Panc1 (cell line): ENCODE results near the gene MEI4. TPM values are rescaled to one million over a fixed set of nuclear protein-coding genes. Genes with fewer than 3 reads are reported as not detected.

Experiments
- ATAC-seq: fragments of 200-7000 bp; cut with Tn5 transposase; 2 replicates; pipeline ENCODE4 v1.9.1; 2020; ENCODE audit warnings: mild to moderate bottlenecking, moderate library complexity
- BruUV-seq: library from RNA; stranded (reverse); fragments of 400-500 nt; replicated peaks from 2 replicates; lab custom pipeline; 2021; lab: Mats Ljungman, UMichigan
- CTCF ChIA-PET: fragments of 300-600 bp; sonication (Branson Sonifier 250); formaldehyde crosslinking; loops from one replicate; lab custom pipeline; 2022; ENCODE audit warnings: antibody characterized with exemption; lab: Charles Lee
- POLR2A ChIA-PET: fragments of 300-600 bp; sonication (Branson Sonifier 250); formaldehyde crosslinking; loops from one replicate; lab custom pipeline; 2022; ENCODE audit warnings: antibody characterized with exemption; lab: Charles Lee
- DNase-seq: peaks from one replicate; pipeline ENCODE4 v3.0.0-alpha.2; 2010; ENCODE audit warnings: low read depth, low spot score
- H3K27ac ChIP-seq: 2 replicates; pipeline ENCODE4 v1.5.1; 2011; ENCODE audit warnings: mild to moderate bottlenecking, low read length, inconsistent platforms
- H3K27me3 ChIP-seq: fragments of 200-500 bp; sonication (Bioruptor generic); 2 replicates; pipeline ENCODE4 v1.6.0; 2014; ENCODE audit warnings: low read length, inconsistent platforms; ENCODE audit not compliant: control insufficient read depth, insufficient read depth
- H3K36me3 ChIP-seq: fragments of 200-500 bp; sonication (Bioruptor generic); 2 replicates; pipeline ENCODE4 v1.5.1; 2014; ENCODE audit warnings: inconsistent platforms, mild to moderate bottlenecking, low read length, moderate library complexity; ENCODE audit not compliant: control insufficient read depth, insufficient read depth
- H3K4me1 ChIP-seq: 2 replicates; pipeline ENCODE4 v1.5.1; 2011; ENCODE audit warnings: inconsistent platforms, mild to moderate bottlenecking, low read length, moderate library complexity; ENCODE audit not compliant: control insufficient read depth, insufficient read depth
- H3K4me3 ChIP-seq, 2 experiments: 2 replicates each; pipeline ENCODE4 v1.5.1; 2011 to 2012; ENCODE audit warnings: low read depth in 2 of 2, low read length in 2 of 2, mild to moderate bottlenecking in 2 of 2, inconsistent platforms in 1 of 2, moderate library complexity in 1 of 2
- H3K9me3 ChIP-seq: fragments of 200-500 bp; sonication (Bioruptor generic); 2 replicates; pipeline ENCODE4 v1.5.1; 2014; ENCODE audit warnings: low read depth, mild to moderate bottlenecking, inconsistent platforms, low read length, moderate library complexity; ENCODE audit not compliant: control insufficient read depth, insufficient read depth
- POLR2AphosphoS5 ChIP-seq: IDR thresholded peaks from 2 replicates; pipeline ENCODE4 v1.6.1; 2012; ENCODE audit warnings: mild to moderate bottlenecking, low read depth, low read length, moderate library complexity
- SIN3A ChIP-seq: IDR thresholded peaks from 2 replicates; pipeline ENCODE4 v1.6.1; 2012; ENCODE audit warnings: low read depth, mild to moderate bottlenecking, low read length, moderate library complexity, borderline replicate concordance; ENCODE audit not compliant: insufficient read depth
- TCF7L2 ChIP-seq: IDR thresholded peaks from 2 replicates; pipeline ENCODE4 v1.6.1; 2011; ENCODE audit warnings: mild to moderate bottlenecking, low read depth, low read length, inconsistent platforms
- in situ Hi-C: cut with HindIII; loops from 2 replicates; pipeline ENCODE4 v1.10.0; 2016; ENCODE audit warnings: low sequenced_read_pairs, low pct_unique_long_range_greater_than_20kb
- intact Hi-C: fragments of 100-400 bp; cut with micrococcal nuclease; formaldehyde crosslinking; loops from one replicate; pipeline ENCODE4 v1.10.0; 2022; ENCODE audit not compliant: unreplicated experiment
- total RNA-seq: library from RNA; stranded (reverse); gene quantifications from one replicate; pipeline ENCODE4 v1.2.1, GENCODE V29; 2021; ENCODE audit not compliant: unreplicated experiment
- TF ChIP-seq, protein P1 (sequence below): fragments of 450-650 bp; IDR thresholded peaks from 2 replicates; pipeline ENCODE4 v1.5.1; 2017; ENCODE audit warnings: mild to moderate bottlenecking
- TF ChIP-seq, protein P2 (sequence below), 2 experiments: IDR thresholded peaks; 2 replicates each; pipeline ENCODE4 v1.6.1; 2011 to 2012; ENCODE audit warnings: low read depth in 2 of 2, control low read depth in 1 of 2, low read length in 1 of 2, mild to moderate bottlenecking in 1 of 2, moderate library complexity in 1 of 2; ENCODE audit not compliant: insufficient read depth in 1 of 2

The MEI4 gene
- total RNA-seq, 1 experiment from 2014 or later = 0.05 TPM

DNA sequence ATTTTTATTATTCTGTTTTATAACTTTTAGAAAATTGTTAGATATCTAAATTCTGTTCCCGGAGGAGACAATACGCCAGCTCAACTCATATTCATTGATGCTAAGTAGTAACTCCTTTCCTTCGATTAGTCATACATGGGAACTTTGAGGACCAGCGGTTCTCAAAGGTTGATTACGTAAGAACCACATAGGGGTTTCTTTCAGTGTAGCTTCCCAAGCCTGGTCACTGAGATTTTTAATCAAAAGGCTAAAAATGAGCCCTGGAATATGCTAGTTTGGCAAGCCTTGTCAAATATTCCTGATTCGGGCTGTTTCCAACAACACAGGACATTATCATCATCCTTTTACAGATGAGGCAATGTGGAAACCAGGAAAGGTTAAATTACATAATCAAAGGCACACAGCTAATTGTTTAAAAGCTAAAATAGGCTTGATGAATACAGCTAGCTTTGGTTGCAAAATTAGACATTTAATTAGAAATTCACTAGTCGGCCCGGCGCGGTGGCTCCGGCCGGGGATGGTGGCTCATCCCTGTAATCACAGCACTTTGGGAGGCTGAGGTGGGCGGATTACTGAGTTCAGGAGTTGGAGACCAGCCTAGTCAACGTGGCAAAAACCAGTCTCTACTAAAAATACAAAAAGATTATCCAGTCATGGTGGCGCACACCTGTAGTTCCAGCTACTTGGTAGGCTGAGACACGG, 14.6 kb upstream of the MEI4 start:
- intact Hi-C loops = no loop called here
- no peak for ATAC-seq
- TF ChIP-seq, protein P1, sequence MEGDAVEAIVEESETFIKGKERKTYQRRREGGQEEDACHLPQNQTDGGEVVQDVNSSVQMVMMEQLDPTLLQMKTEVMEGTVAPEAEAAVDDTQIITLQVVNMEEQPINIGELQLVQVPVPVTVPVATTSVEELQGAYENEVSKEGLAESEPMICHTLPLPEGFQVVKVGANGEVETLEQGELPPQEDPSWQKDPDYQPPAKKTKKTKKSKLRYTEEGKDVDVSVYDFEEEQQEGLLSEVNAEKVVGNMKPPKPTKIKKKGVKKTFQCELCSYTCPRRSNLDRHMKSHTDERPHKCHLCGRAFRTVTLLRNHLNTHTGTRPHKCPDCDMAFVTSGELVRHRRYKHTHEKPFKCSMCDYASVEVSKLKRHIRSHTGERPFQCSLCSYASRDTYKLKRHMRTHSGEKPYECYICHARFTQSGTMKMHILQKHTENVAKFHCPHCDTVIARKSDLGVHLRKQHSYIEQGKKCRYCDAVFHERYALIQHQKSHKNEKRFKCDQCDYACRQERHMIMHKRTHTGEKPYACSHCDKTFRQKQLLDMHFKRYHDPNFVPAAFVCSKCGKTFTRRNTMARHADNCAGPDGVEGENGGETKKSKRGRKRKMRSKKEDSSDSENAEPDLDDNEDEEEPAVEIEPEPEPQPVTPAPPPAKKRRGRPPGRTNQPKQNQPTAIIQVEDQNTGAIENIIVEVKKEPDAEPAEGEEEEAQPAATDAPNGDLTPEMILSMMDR = no peak
- TF ChIP-seq SIN3A = no peak
- TF ChIP-seq TCF7L2 = no peak
- no peaks in the 10 kb centered on the region for H3K27me3 ChIP-seq
- POLR2A ChIA-PET = no interaction called here
- H3K9me3 ChIP-seq = no peaks in the 10 kb centered on the region
- H3K36me3 ChIP-seq = no peaks in the 10 kb centered on the region
- no TSS peak for BruUV-seq
- no peak overlapping the region for H3K4me3 ChIP-seq
- CTCF ChIA-PET = no interaction called here
- no peak for DNase-seq
- no peak overlapping the region for H3K27ac ChIP-seq
- no peaks in the 10 kb centered on the region for H3K4me1 ChIP-seq
- in situ Hi-C loops = no loop called here

DNA sequence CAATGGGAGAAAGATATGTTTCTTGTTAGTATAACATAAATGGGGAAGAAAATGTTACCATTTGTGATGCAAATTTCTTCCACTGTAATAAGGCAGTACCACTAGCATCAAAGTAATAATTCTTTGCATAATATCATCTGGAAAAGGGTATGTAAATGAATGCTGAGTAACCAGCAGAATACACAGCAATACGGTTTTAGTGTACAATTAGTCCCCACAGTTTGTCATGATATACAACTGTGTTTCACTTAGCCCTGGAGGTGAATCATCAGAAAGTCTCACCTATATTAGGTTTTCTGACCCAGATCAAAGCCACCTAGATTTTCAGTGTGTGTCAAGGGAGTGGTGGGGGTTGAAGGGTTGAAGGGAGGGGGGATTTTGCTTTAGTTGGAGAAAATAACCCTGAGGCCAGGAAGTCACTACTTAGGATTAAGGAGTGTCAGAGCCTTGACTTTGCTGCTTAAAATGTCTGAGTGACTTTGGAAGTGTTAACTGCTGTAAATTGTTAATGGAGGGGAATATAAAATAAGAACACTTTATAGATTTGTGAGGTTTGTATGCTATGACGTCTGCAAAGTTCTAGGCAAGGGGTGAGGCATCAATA, 8.6 kb upstream of the MEI4 start:
- Histone ChIP-seq H3K27me3 (no peaks in the 10 kb centered on the region), H3K9me3 (no peaks in the 10 kb centered on the region), H3K4me3 (no peak overlapping the region), H3K36me3 (no peaks in the 10 kb centered on the region), H3K4me1 (no peaks in the 10 kb centered on the region; the same call in 1 of the 2 replicates), H3K27ac (no peak overlapping the region)
- ChIA-PET CTCF (no interaction called here), POLR2A (no interaction called here)
- DNase-seq (no peak), ATAC-seq (no peak)
- intact Hi-C loops = no loop called here
- TF ChIP-seq SIN3A = no peak
- TF ChIP-seq, protein P1 = no peak
- TF ChIP-seq TCF7L2 = no peak
- TF ChIP-seq POLR2AphosphoS5 = no peak
- TF ChIP-seq, protein P2, sequence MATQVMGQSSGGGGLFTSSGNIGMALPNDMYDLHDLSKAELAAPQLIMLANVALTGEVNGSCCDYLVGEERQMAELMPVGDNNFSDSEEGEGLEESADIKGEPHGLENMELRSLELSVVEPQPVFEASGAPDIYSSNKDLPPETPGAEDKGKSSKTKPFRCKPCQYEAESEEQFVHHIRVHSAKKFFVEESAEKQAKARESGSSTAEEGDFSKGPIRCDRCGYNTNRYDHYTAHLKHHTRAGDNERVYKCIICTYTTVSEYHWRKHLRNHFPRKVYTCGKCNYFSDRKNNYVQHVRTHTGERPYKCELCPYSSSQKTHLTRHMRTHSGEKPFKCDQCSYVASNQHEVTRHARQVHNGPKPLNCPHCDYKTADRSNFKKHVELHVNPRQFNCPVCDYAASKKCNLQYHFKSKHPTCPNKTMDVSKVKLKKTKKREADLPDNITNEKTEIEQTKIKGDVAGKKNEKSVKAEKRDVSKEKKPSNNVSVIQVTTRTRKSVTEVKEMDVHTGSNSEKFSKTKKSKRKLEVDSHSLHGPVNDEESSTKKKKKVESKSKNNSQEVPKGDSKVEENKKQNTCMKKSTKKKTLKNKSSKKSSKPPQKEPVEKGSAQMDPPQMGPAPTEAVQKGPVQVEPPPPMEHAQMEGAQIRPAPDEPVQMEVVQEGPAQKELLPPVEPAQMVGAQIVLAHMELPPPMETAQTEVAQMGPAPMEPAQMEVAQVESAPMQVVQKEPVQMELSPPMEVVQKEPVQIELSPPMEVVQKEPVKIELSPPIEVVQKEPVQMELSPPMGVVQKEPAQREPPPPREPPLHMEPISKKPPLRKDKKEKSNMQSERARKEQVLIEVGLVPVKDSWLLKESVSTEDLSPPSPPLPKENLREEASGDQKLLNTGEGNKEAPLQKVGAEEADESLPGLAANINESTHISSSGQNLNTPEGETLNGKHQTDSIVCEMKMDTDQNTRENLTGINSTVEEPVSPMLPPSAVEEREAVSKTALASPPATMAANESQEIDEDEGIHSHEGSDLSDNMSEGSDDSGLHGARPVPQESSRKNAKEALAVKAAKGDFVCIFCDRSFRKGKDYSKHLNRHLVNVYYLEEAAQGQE (IDR thresholded peaks at IDR 0.05; ENCODE audit: insufficient read depth in 1 of 2, low read depth in 2 of 2, low read length in 1 of 2) = no peak
- BruUV-seq = no TSS peak
- in situ Hi-C loops = no loop called here
